ENCODE data around the gene SCYGR5.

- TF ChIP-seq POLR2A (IDR thresholded peaks at IDR 0.05) (no peak), CTCF (IDR thresholded peaks at IDR 0.05) (no peak)
These were observed 4.8 kb upstream of the SCYGR5 start for GRCh38 chr2:227661827-227662226.

All from right lobe of liver (tissue), 4 donors.